ENCODE data around the gene TBC1D3B. TPM values are rescaled to one million over a fixed set of nuclear protein-coding genes. Genes with fewer than 3 reads are reported as not detected.

Gene TBC1D3B
- total RNA-seq, 2 donors from 2014 or later: not detected

- intact Hi-C loops (cut with DNase I): no loop called here
- no peaks in the 10 kb centered on the region for H3K4me1 ChIP-seq
- H3K27me3 ChIP-seq: no peaks in the 10 kb centered on the region
- ATAC-seq (no peak), DNase-seq (no peak)
- TF ChIP-seq CTCF (IDR thresholded peaks at IDR 0.05) (no peak), POLR2A (IDR thresholded peaks at IDR 0.05) (no peak)
- H3K36me3 ChIP-seq (replicated peaks in 1 of 2; ENCODE audit: insufficient read depth in 1 of 2, low read depth in 2 of 2): no peaks in the 10 kb centered on the region
- WGBS, 2 donors: 72 to 75% methylated on average over 8 of the region's 8 CpGs
- H3K9me3 ChIP-seq: no peaks in the 10 kb centered on the region
- H3K4me3 ChIP-seq: no peak overlapping the region
- no peak overlapping the region for H3K27ac ChIP-seq
Measured at GRCh38 chr17:36152639-36153120, 23.8 kb downstream of the TBC1D3B start.

GRCh38 chr17:36151891-36152638, 24.4 kb downstream of the TBC1D3B start:
- H3K4me3 ChIP-seq: no peak overlapping the region
- no peak for DNase-seq
- no peaks in the 10 kb centered on the region for H3K9me3 ChIP-seq
- no peak for TF ChIP-seq CTCF (IDR thresholded peaks at IDR 0.05)
- no peaks in the 10 kb centered on the region for H3K27me3 ChIP-seq
- no peaks in the 10 kb centered on the region for H3K4me1 ChIP-seq
- H3K36me3 ChIP-seq (replicated peaks in 1 of 2; ENCODE audit: insufficient read depth in 1 of 2, low read depth in 2 of 2): no peaks in the 10 kb centered on the region
- intact Hi-C loops (cut with DNase I): no loop called here
- no peak overlapping the region for H3K27ac ChIP-seq
- ATAC-seq: no peak
- 43 to 51% methylated on average over 4 of the region's 4 CpGs for WGBS, 2 donors

- DNase-seq: peak; percentile 7 to 39 (median 14)
- no peak overlapping the region for H3K4me3 ChIP-seq
- H3K36me3 ChIP-seq (replicated peaks in 1 of 2; ENCODE audit: insufficient read depth in 1 of 2, low read depth in 2 of 2): no peaks in the 10 kb centered on the region
- no peaks in the 10 kb centered on the region for H3K9me3 ChIP-seq
- ATAC-seq: peak; percentile 59
- TF ChIP-seq POLR2A (IDR thresholded peaks at IDR 0.05): no peak
- TF ChIP-seq CTCF (IDR thresholded peaks at IDR 0.05): no peak
- intact Hi-C loops (cut with DNase I): loop anchor here (5.0 kb wide), 1 partner anchor 182 kb away; no protein-coding TSS in a partner anchor
- WGBS, 2 donors: 43 to 47% methylated on average over 11 of the region's 11 CpGs
- no peaks in the 10 kb centered on the region for H3K27me3 ChIP-seq
- H3K4me1 ChIP-seq: no peaks in the 10 kb centered on the region
- no peak overlapping the region for H3K27ac ChIP-seq
Measured at GRCh38 chr17:36149296-36149820, 27.1 kb downstream of the TBC1D3B start.

- Histone ChIP-seq H3K36me3 (replicated peaks in 1 of 2; ENCODE audit: insufficient read depth in 1 of 2, low read depth in 2 of 2) (no peaks in the 10 kb centered on the region), H3K4me3 (no peak overlapping the region), H3K9me3 (no peaks in the 10 kb centered on the region), H3K27ac (no peak overlapping the region), H3K4me1 (no peaks in the 10 kb centered on the region), H3K27me3 (no peaks in the 10 kb centered on the region)
- WGBS, 2 donors: 30 to 34% methylated on average over 6 of the region's 6 CpGs
- intact Hi-C loops (cut with DNase I): loop anchor here (5.0 kb wide), 1 partner anchor 181 kb away; no protein-coding TSS in a partner anchor
- ATAC-seq: peak; percentile 83
- no peak for TF ChIP-seq POLR2A (IDR thresholded peaks at IDR 0.05)
- TF ChIP-seq CTCF (IDR thresholded peaks at IDR 0.05): peak; percentile 88 to 100 (median 95)
- DNase-seq: peak; percentile 50 to 76 (median 64)
Measured at GRCh38 chr17:36148559-36149295, 27.7 kb downstream of the TBC1D3B start.

Measured in body of pancreas (tissue), 4 donors.